SU-DHL-6 (cell line): Measurements from ENCODE around the gene VMO1.

Experiments
- H2AFZ ChIP-seq: fragments of 200-600 bp; sonication (generic); 2 replicates; pipeline ENCODE4 v1.6.1; 2014; ENCODE audit warnings: low read depth, mild to moderate bottlenecking, moderate library complexity, mixed read lengths, antibody characterized with exemption, low read length; ENCODE audit not compliant: severe bottlenecking
- H3F3A ChIP-seq: fragments of 200-600 bp; shearing (Covaris generic); 2 replicates; pipeline ENCODE4 v1.6.0; 2016; ENCODE audit warnings: antibody characterized with exemption, mild to moderate bottlenecking; ENCODE audit not compliant: insufficient read depth
- H3K27ac ChIP-seq: fragments of 200-600 bp; sonication (generic); 2 replicates; pipeline ENCODE4 v1.5.1; 2016; ENCODE audit warnings: low read depth, mild to moderate bottlenecking, low read length, moderate library complexity, mixed read lengths
- H3K27me3 ChIP-seq: fragments of 200-600 bp; sonication (generic), shearing (Covaris generic); 2 replicates; pipeline ENCODE4 v1.6.0; 2014; ENCODE audit warnings: mild to moderate bottlenecking, low read length
- H3K36me3 ChIP-seq: fragments of 200-600 bp; sonication (generic); 2 replicates; pipeline ENCODE4 v1.6.1; 2014; ENCODE audit warnings: mild to moderate bottlenecking, low read length, mixed read lengths
- H3K4me2 ChIP-seq: fragments of 300-600, 200-600 bp; shearing (Covaris generic), sonication (generic); 2 replicates; pipeline ENCODE4 v1.6.0; 2014; ENCODE audit warnings: low read length, low read depth, mild to moderate bottlenecking; ENCODE audit not compliant: poor library complexity, severe bottlenecking
- H3K4me3 ChIP-seq: fragments of 200-600 bp; sonication (generic); 2 replicates; pipeline ENCODE4 v1.5.1; 2014; ENCODE audit warnings: antibody characterized with exemption, low read length, mild to moderate bottlenecking, mixed read lengths; ENCODE audit not compliant: insufficient read depth, poor library complexity, severe bottlenecking
- H3K79me2 ChIP-seq: fragments of 200-600 bp; sonication (generic); 2 replicates; pipeline ENCODE4 v1.6.1; 2014; ENCODE audit warnings: mild to moderate bottlenecking, low read length, moderate library complexity; ENCODE audit not compliant: insufficient read depth
- H3K9ac ChIP-seq: fragments of 200-600 bp; sonication (generic); 2 replicates; pipeline ENCODE4 v1.7.0; 2014; ENCODE audit warnings: mild to moderate bottlenecking, low read length
- H3K9me2 ChIP-seq: fragments of 200-600 bp; sonication (generic); replicated peaks from 2 replicates; pipeline ENCODE4 v1.6.1; 2014; ENCODE audit warnings: low read length; ENCODE audit not compliant: insufficient read depth
- H3K9me3 ChIP-seq: fragments of 200-600 bp; sonication (generic); 2 replicates; pipeline ENCODE4 v1.6.1; 2014; ENCODE audit warnings: low read length, mixed read lengths; ENCODE audit not compliant: insufficient read depth
- H4K20me1 ChIP-seq: fragments of 200-600 bp; sonication (generic); 2 replicates; pipeline ENCODE4 v1.6.1; 2014; ENCODE audit warnings: low read depth, mild to moderate bottlenecking, antibody characterized with exemption, low read length, moderate library complexity, mixed read lengths
- EZH2phosphoT487 ChIP-seq: fragments of 200-600 bp; sonication (generic), shearing (Covaris generic); conservative IDR thresholded peaks from 2 replicates; pipeline ENCODE4 v1.6.1; 2018; ENCODE audit warnings: mild to moderate bottlenecking, antibody characterized with exemption, low read length, moderate library complexity, mixed read lengths
- TF ChIP-seq, protein P1 (sequence below): fragments of 200-600 bp; sonication (generic); IDR thresholded peaks from one replicate; pipeline ENCODE4 v1.5.1; 2017; ENCODE audit warnings: antibody characterized with exemption, mild to moderate bottlenecking, low read length, moderate library complexity; ENCODE audit not compliant: insufficient read depth, poor library complexity, severe bottlenecking

The VMO1 gene

DNA sequence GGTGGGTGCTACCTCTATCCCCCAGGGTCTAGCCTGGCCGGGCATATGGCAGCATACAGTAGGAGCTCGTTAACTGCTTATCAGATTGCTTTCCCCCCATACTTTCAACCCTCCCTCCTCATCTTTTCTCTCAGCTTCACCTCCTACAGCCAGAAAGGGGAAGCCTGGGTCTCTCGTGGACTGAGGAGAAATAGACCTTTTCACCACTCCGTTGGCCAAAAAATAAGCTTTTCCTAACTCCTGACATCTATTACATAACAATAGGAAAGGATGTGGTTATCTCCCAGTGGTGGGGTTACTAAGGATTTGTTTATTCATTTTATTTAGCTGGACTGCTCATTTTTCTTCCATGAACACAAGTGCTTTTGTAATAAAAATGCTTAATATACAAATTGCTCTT lies 37.5 kb downstream of the VMO1 start:
- H3K27me3 ChIP-seq: no peaks in the 10 kb centered on the region
- H3K4me3 ChIP-seq: no peak overlapping the region
- H2AFZ ChIP-seq: no peak overlapping the region
- H3K4me2 ChIP-seq: no peak overlapping the region
- H3K27ac ChIP-seq: no peak overlapping the region
- H3K9ac ChIP-seq: no peak overlapping the region
- H3K9me2 ChIP-seq: no peaks in the 10 kb centered on the region
- TF ChIP-seq, protein P1, sequence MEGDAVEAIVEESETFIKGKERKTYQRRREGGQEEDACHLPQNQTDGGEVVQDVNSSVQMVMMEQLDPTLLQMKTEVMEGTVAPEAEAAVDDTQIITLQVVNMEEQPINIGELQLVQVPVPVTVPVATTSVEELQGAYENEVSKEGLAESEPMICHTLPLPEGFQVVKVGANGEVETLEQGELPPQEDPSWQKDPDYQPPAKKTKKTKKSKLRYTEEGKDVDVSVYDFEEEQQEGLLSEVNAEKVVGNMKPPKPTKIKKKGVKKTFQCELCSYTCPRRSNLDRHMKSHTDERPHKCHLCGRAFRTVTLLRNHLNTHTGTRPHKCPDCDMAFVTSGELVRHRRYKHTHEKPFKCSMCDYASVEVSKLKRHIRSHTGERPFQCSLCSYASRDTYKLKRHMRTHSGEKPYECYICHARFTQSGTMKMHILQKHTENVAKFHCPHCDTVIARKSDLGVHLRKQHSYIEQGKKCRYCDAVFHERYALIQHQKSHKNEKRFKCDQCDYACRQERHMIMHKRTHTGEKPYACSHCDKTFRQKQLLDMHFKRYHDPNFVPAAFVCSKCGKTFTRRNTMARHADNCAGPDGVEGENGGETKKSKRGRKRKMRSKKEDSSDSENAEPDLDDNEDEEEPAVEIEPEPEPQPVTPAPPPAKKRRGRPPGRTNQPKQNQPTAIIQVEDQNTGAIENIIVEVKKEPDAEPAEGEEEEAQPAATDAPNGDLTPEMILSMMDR: no peak
- no peak for TF ChIP-seq EZH2phosphoT487
- no peaks in the 10 kb centered on the region for H4K20me1 ChIP-seq
- no peaks in the 10 kb centered on the region for H3K36me3 ChIP-seq
- no peaks in the 10 kb centered on the region for H3F3A ChIP-seq
- H3K79me2 ChIP-seq: no peaks in the 10 kb centered on the region
- no peaks in the 10 kb centered on the region for H3K9me3 ChIP-seq

DNA sequence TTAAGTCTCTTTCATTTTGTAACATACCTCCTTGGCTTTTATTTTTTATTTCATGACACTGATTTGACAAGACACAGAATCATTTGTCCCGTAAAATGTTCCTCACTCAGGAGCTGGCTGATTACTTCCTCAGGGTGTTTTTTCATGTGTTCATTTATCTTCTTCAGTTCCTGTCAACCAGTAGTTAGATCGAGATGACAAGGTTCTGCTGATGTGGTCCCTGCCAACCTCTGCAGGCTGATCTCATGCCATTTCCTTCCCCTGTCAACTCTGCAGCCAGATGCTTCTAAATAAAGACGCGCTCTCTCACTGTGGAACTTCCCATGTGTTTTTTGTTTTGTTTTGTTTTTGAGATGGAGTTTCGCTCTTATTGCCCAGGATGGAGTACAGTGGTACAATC lies 38.3 kb downstream of the VMO1 start:
- no peak overlapping the region for H2AFZ ChIP-seq
- H3K4me2 ChIP-seq: no peak overlapping the region
- no peaks in the 10 kb centered on the region for H3F3A ChIP-seq
- no peak overlapping the region for H3K27ac ChIP-seq
- no peak overlapping the region for H3K9ac ChIP-seq
- H3K36me3 ChIP-seq: no peaks in the 10 kb centered on the region
- H3K4me3 ChIP-seq: no peak overlapping the region
- H3K9me3 ChIP-seq: no peaks in the 10 kb centered on the region
- H3K9me2 ChIP-seq: no peaks in the 10 kb centered on the region
- H4K20me1 ChIP-seq: no peaks in the 10 kb centered on the region
- H3K79me2 ChIP-seq: no peaks in the 10 kb centered on the region
- H3K27me3 ChIP-seq: no peaks in the 10 kb centered on the region
- TF ChIP-seq, protein P1: no peak
- no peak for TF ChIP-seq EZH2phosphoT487

DNA sequence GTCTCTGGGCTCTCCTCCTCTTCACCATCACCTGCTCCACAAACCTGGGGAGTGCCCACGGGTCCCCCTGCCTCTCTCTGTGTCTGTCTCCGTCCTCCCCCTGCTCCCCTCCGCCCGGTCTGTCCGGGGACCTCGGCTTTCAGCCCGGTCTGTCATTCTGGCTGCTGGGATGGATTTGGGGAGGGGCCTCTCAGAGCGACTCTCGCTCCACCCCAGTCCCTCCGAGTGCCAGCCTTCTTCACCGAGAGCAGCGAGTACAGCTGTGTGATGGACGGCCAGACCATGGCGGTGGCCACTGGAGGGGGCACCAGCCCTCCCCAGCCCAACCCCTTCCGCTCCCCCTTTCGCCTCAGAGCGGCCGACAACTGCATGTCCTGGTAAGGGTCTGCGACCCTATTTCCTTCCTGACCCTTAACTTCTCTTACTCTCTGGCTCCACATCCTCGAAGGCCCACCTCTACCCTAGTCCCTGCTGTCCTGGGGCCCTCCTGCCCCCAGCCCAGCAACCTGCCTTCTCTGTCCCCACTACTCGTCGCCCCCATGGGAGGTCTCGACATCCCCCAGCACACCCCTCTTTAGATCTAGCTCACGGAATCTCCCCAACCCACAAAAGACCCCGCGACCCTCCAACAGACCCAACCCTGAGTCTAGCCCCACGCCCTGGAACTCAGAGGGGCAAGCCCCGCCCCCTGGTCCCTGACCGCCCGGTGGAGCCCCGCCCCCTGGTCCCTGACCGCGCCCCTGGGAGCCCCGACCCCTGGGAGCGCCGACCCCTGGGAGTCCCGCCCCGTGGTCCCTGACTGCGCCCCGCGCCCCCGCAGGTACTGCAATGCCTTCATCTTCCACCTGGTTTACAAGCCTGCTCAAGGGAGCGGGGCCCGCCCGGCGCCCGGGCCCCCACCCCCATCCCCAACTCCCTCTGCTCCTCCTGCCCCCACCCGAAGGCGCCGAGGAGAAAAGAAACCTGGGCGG lies 40.9 kb downstream of the VMO1 start:
- no peak overlapping the region for H3K4me2 ChIP-seq
- H3K9ac ChIP-seq: no peak overlapping the region
- H3K36me3 ChIP-seq: no peaks in the 10 kb centered on the region
- H3K9me2 ChIP-seq: no peaks in the 10 kb centered on the region
- no peaks in the 10 kb centered on the region for H3K79me2 ChIP-seq
- no peaks in the 10 kb centered on the region for H3F3A ChIP-seq
- no peak overlapping the region for H3K4me3 ChIP-seq
- no peaks in the 10 kb centered on the region for H4K20me1 ChIP-seq
- H3K27me3 ChIP-seq: no peaks in the 10 kb centered on the region
- no peaks in the 10 kb centered on the region for H3K9me3 ChIP-seq
- TF ChIP-seq, protein P1: no peak
- no peak for TF ChIP-seq EZH2phosphoT487
- no peak overlapping the region for H2AFZ ChIP-seq
- H3K27ac ChIP-seq: no peak overlapping the region
